ENCODE data around the gene GPX3. TPM values are rescaled to one million over a fixed set of nuclear protein-coding genes. Genes with fewer than 3 reads are reported as not detected.

Gene GPX3
- total and polyA plus RNA-seq, 2 experiments from 2014 or later: 28.0 to 48.9 TPM

- TF ChIP-seq POLR2AphosphoS5 (IDR thresholded peaks at IDR 0.05; ENCODE audit: low read depth): no peak
- TF ChIP-seq ZNF114 (CRISPR knock-in tag; IDR thresholded peaks at IDR 0.05): no peak
- TF ChIP-seq REST (IDR thresholded peaks at IDR 0.05; ENCODE audit: unreplicated experiment): no peak
- no peak for TF ChIP-seq ETS1 (IDR thresholded peaks at IDR 0.05)
- TF ChIP-seq EZH2 (IDR thresholded peaks at IDR 0.05; ENCODE audit: low read depth, unreplicated experiment): no peak
- no peak for TF ChIP-seq ZNF462 (CRISPR knock-in tag; IDR thresholded peaks at IDR 0.05)
- TF ChIP-seq JUNB (IDR thresholded peaks at IDR 0.05; ENCODE audit: unreplicated experiment): no peak
- no peak for TF ChIP-seq CREB1 (CRISPR knock-in tag; IDR thresholded peaks at IDR 0.05; ENCODE audit: low read depth)
- no peak for TF ChIP-seq STAT1 (IDR thresholded peaks at IDR 0.05; ENCODE audit: unreplicated experiment)
- TF ChIP-seq NANOG (IDR thresholded peaks at IDR 0.05; ENCODE audit: borderline replicate concordance): no peak
- no peak for TF ChIP-seq EZH2phosphoT487 (IDR thresholded peaks at IDR 0.05; ENCODE audit: unreplicated experiment)
- TF ChIP-seq ZNF331 (CRISPR knock-in tag; IDR thresholded peaks at IDR 0.05; ENCODE audit: low read depth): no peak
- H3K4me2 ChIP-seq: no peak overlapping the region
- H3K9me2 ChIP-seq (ENCODE audit: insufficient read depth): no peaks in the 10 kb centered on the region
- Mint-ChIP-seq H3K27me3 (ENCODE audit: insufficient read depth, low read depth, poor library complexity) (peaks cover 6% of the 10 kb centered on the region), H3K4me1 (peaks cover 15% of the 10 kb centered on the region), H3K9me3 (no peaks in the 10 kb centered on the region), H3K36me3 (ENCODE audit: low read depth) (peaks cover 8% of the 10 kb centered on the region; the same call in 2 of the 3 replicates), H3K4me3 (no peak overlapping the region), H3K27ac (no peak overlapping the region)
- no peak overlapping the region for H2AFZ ChIP-seq
- H3K4me3 ChIP-seq: no peak overlapping the region
- DNase-seq (ENCODE audit: low spot score): no peak
- no peaks in the 10 kb centered on the region for H3K4me1 ChIP-seq (ENCODE audit: insufficient read depth)
- H3K79me2 ChIP-seq (replicated peaks; ENCODE audit: insufficient read depth): peaks cover 16% of the 10 kb centered on the region
- H3K36me3 ChIP-seq (ENCODE audit: insufficient read depth): no peaks in the 10 kb centered on the region
- no peaks in the 10 kb centered on the region for H3F3A ChIP-seq (replicated peaks; ENCODE audit: low read depth)
- no peak for ATAC-seq
- no peak overlapping the region for H3K27ac ChIP-seq (ENCODE audit: low read depth)
- peaks cover 9% of the 10 kb centered on the region for H4K20me1 ChIP-seq (replicated peaks; ENCODE audit: insufficient read depth)
- no peaks in the 10 kb centered on the region for H3K27me3 ChIP-seq (ENCODE audit: insufficient read depth)
Measured at GRCh38 chr5:151070449-151070848, 50.1 kb downstream of the GPX3 start.
